B cell (primary cell): Measurements from ENCODE around the gene ANKRD28.

ENCODE experiments used
- CTCF ChIP-seq: fragments of 200-600 bp; IDR thresholded peaks from one replicate; pipeline ENCODE4 v1.8.0; 2022; ENCODE audit warnings: antibody characterized with exemption, mild to moderate bottlenecking
- EZH2 ChIP-seq: IDR thresholded peaks from 2 replicates; pipeline ENCODE4 v1.6.1; 2012; ENCODE audit warnings: borderline replicate concordance, low read depth, mild to moderate bottlenecking, moderate library complexity, low read length; ENCODE audit not compliant: insufficient read depth, poor library complexity, severe bottlenecking

GRCh38 chr3:15633766-15634598 lies 163.8 kb downstream of the ANKRD28 start:
- TF ChIP-seq CTCF (no peak), EZH2 (no peak)
